GM18909 (cell line): Measurements from ENCODE around the gene SSBP4.
A peak's percentile ranks its signal among the peaks of the same experiment; 100 is the strongest.

Source experiments
- ATAC-seq: cut with Tn5 transposase; IDR thresholded peaks from one replicate; pipeline ENCODE4 v1.9.1; 2021; ENCODE audit warnings: mild to moderate bottlenecking; ENCODE audit not compliant: unreplicated experiment, poor library complexity

Gene SSBP4

DNA sequence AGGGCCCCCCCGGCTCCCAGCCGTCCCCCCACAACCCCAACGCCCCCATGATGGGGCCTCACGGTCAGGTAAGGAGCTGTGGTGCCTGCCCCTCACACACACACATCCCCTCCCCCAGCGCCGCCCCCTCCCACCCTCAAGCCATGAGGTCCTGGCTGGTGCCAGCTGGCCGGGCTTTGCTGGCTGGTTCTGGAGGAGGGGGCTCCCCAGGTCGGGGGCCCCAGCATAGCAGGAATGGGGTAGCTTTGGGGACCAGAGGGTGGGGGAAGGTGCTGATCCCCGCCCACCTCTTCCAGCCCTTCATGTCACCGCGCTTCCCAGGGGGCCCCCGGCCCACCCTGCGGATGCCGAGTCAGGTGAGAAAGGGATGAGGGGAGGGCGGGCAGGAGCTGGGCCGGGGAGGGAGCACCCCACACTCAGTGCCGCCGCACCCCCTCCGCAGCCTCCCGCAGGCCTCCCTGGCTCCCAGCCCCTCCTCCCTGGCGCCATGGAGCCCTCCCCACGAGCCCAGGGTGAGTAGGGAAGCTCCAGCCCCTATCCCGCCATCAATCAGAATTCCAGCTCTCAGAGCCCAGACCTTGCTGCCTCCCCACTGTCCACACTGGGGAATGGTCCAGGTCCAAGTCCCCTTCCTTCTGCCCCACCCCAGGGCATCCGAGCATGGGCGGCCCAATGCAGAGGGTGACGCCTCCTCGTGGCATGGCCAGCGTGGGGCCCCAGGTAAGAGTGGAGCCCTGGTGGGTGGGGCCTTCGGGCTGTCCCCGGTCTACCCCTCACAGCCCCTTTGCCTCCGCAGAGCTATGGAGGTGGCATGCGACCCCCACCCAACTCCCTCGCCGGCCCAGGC lies 12.4 kb downstream of the SSBP4 start:
- no peak for ATAC-seq

- no peak for ATAC-seq
These were observed 13.2 kb downstream of the SSBP4 start for GRCh38 chr19:18432275-18433014.

- ATAC-seq: no peak
These were observed 14.0 kb downstream of the SSBP4 start for GRCh38 chr19:18433015-18433691.

GRCh38 chr19:18433735-18434398 lies 14.7 kb downstream of the SSBP4 start:
- no peak for ATAC-seq

DNA sequence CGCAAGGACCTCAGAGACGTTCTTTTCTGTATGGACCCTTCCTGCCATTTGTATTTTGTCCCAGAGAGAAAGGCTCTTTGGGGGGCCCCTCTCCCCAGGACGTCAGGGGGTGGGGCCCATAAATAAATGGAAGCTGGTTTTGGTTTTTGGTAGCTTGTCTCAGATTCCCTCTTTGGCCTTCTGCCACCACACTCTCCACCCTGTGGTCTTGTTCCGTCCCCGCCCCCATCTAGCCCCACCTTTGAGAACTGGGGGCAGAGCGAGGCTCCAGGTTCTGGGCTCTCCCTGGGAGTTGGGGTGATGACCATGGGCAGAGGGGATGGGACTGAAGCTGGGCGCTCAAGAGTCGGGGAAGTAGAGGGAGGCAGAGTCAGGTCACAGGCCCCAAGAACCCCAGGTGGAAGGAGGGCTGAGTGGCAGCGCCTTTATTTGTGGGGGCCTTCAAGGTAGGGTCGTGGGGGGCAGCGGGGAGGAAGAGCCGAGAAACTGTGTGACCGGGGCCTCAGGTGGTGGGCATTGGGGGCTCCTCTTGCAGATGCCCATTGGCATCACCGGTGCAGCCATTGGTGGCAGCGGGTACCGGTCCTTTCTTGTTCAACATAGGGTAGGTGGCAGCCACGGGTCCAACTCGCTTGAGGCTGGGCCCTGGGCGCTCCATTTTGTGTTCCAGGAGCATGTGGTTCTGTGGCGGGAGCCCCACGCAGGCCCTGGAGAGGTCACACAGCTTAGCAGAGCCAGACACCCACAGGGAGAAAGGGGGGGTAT lies 15.4 kb downstream of the SSBP4 start:
- no peak for ATAC-seq

DNA sequence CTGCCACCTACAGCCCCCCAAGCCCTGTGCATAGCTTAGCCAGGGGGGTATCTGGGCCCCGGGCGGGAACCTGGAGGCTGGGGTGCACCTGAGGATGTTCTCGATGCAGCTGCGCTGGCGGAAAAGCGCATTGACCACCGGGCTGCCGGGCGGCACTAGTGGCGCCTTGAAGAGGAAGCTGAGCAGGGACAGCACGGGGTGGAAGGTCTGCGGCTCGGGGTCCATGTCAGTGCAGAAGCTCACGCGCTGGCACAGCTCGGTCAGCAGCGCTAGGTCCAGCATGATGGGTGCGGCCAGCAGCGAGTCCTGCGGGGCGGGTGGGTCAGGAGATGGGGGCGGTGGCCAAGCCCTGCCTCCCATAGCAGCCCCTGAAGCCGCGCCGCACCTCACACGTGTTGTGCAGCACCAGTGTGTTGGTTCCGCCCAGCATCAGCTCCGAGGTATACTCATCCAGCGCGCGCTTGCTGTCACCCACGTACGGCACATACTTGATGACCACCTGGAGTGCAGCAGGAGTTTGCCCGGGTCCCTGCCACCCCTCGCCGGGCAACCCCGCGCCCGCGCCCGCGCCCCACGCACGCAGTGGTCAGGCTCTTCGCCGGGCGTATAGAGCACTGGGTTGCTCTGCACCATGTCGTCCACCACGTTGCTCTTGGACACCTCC lies 16.1 kb downstream of the SSBP4 start:
- no peak for ATAC-seq

- no peak for ATAC-seq
These were observed 16.9 kb downstream of the SSBP4 start for GRCh38 chr19:18435842-18436670.

- ATAC-seq: peak; percentile 54
These were observed 17.7 kb downstream of the SSBP4 start for GRCh38 chr19:18436671-18437490.

DNA sequence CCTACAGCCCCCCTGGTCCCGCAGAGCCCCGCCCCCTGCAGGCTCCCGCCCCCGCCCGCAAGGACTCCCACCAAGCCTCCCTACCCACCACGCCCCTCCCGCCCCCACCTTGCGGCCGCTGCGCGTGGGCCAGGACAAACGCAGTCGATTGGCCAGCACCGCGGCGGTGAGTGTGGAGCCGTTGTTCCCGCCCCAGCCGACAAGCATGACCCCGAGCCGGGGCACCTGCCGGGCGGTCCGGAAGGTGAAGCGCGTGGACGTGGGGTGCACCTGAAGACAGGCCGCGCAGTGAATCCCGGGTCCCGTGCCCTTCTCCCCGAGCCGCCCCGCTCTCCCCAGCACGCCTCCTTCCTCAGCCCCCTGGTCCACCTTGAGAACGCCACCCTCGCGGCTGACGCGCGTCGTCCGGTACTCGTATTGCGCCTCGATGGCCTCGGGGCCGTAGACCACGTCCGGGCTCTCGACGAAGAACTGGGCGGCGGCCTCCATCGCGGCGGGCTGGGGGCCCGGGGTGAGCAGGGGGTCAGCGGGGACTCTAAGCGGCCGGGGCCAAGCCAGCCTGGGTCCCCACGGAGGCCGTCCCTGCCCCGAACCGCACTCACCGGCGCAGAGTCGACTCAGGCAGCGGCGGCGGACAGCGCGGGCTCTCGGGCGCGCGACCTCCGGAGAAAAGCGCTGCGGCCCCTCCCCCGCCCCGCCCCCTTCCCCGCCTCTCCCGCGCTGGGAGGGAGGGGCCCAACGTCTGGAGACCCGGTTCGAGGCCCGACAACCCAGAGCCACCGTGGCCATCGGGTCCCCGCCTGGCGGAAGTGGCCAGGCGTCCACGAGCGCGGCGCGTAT lies 18.5 kb downstream of the SSBP4 start, which contains the start of gene ISYNA1:
ISYNA1 (minus strand) TSS at position 643 of the 840 bp plus-strand sequence; CDS start at position 489, 154 bp downstream.
- ATAC-seq: no peak

DNA sequence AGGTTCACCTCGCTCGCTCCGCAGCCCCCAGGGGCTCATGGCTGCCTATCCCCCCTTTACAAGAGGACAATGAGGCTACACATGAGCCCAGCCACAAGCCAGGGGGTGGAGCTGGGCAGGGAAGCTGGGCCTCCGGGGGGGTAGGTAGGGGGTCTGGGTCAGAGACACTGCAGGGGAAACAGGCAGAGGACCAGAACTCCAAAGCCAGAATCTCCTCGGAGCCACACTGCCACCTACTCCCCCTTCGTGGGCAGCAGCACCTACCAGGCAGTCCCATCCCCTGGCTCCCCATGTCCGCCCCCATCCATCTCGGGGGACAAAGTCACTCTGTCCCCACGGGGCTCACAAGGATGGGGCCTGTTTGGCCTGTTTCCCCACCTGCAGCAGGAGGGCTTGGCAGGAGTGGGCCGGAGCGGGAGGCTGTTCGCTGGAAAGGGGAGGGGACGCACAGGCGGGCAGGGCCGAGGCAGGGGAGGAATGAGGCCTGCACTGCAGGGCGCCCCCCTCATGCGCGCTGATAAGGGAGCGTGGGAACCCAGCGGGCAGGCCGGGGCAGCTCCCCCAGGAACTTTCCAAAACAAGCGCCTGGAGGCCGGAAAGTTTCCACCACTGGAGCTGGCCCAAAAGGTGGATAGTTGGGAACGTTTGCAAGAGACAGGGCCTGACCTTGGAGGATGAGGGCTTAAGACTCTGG lies 19.3 kb downstream of the SSBP4 start:
- no peak for ATAC-seq

DNA sequence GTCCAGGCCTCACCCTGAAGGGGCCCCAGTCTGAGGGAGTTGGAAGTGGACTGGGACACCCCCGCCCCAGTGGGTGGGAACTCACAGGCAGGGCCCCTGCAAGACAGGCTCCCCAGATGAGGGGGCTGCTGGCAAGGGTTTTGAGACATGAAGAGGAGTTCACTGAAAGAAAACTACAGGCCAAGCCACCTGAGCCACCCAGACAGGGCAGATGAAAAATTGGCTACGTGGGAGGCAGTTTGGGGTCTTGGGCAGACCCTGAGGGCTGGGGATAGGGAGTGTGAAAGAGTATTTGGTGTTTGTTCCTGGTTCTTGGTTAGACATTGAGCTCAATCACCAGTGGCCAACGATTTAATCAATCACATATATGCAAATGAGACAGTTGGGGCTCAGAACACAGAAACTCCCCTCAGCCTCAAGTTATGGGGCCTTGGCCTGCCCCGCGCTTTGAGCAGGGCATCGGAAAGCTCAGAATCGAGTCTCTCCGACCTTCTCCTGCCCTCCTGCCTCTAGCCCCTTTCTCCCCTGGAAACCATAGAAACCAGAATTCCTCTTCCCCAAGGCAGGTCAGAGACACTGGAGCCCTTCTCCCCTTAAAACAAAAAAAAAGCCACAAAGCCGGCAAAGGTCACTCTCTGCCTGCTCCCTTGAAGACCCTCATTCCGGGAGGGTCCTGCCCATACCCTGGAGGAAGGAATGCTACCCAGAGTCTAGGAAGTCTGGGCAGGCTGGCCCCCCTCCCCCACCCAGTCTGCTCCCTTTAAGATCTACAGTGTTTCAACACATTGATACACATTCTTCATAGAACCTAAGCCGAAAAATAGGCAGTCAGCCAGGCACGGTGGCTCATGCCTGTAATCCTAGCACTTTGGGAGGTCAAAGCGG lies 20.1 kb downstream of the SSBP4 start:
- ATAC-seq: no peak

- ATAC-seq: no peak
These were observed 20.7 kb downstream of the SSBP4 start for GRCh38 chr19:18439910-18440237.

DNA sequence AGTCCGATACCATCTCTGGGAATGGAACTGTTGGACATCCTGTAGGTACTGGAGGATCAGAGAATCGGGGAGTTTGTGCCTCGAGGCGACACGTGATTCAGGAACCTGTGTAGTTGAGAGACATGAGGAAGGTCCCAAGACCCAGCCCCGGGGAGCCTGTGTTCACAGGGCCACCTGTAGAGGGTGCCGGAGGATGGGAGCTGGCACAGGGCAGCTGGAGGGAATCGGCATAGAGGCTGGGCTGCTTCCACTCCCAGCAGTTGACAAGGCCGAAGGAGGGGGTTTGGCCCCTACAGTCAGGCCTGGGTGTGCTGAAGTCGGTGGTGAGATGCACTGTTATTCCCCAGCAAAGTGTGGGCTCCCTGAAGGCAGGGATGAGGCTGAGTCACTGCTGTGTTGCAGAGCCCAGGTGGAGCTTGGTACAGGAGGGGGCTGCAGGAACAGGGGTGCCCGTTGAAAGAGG lies 21.2 kb downstream of the SSBP4 start:
- no peak for ATAC-seq

GRCh38 chr19:18440936-18441803 lies 22.0 kb downstream of the SSBP4 start:
- no peak for ATAC-seq
